Mononuclear cell (primary cell): ENCODE results near the gene TCF12. TPM values are rescaled to one million over a fixed set of nuclear protein-coding genes. Genes with fewer than 3 reads are reported as not detected.
"Not testable (repeated sequence)": the region's sequence is repeated elsewhere in the genome, so short reads cannot be mapped to it uniquely, and the experiment has no call there.

Experiments
- H3K27me3 ChIP-seq: 2 replicates; pipeline ENCODE4 v1.6.0; 2011; ENCODE audit warnings: low read length, control low read depth; ENCODE audit not compliant: insufficient read depth
- H3K4me1 ChIP-seq: 2 replicates; pipeline ENCODE4 v1.5.1; 2011; ENCODE audit warnings: mild to moderate bottlenecking, low read length, control low read depth; ENCODE audit not compliant: insufficient read depth
- H3K4me3 ChIP-seq: 2 replicates; pipeline ENCODE4 v1.5.1; 2011; ENCODE audit warnings: mild to moderate bottlenecking, low read length, moderate library complexity
- H3K9me3 ChIP-seq: 2 replicates; pipeline ENCODE4 v1.5.1; 2011; ENCODE audit warnings: low read depth, mild to moderate bottlenecking, control low read depth, low read length
- total RNA-seq: library from RNA; depleted of rRNA; stranded (reverse); fragments of >200 nt; gene quantifications from one replicate; pipeline ENCODE4 v1.2.3, GENCODE V29; 2012

The TCF12 gene
- total RNA-seq, 1 donor = 45.8 TPM

- Histone ChIP-seq H3K9me3 (no peaks in the 10 kb centered on the region), H3K4me3 (no peak overlapping the region), H3K27me3 (no peaks in the 10 kb centered on the region), H3K4me1 (peaks cover 14% of the 10 kb centered on the region)
These were observed 72.6 kb downstream of the TCF12 start for GRCh38 chr15:56991017-56991416.

DNA sequence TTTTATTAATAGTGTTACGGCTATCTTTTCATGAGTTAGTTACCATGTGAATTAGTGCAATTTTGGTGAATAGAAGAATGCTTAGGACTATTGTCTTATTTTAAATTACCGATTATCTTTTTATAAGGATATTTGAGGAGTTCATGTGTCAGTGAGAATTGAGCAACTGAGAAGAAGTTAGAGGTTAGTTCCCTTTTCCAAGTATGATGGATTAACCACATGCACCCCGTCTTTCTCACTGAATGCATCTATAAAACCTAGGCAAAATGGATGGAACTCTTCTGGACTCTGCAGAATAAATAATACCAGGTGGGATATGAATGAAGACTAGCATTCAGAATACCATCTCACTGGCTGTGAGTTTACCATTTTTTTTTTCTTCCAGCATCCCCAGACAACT, 74.3 kb downstream of the TCF12 start:
- Histone ChIP-seq H3K9me3 (no peaks in the 10 kb centered on the region), H3K4me1 (peaks cover 14% of the 10 kb centered on the region), H3K27me3 (no peaks in the 10 kb centered on the region), H3K4me3 (no peak overlapping the region)

- no peak overlapping the region for H3K4me3 ChIP-seq
- no peaks in the 10 kb centered on the region for H3K27me3 ChIP-seq
- no peaks in the 10 kb centered on the region for H3K9me3 ChIP-seq
- peaks cover 13% of the 10 kb centered on the region for H3K4me1 ChIP-seq
These were observed 75.8 kb downstream of the TCF12 start for GRCh38 chr15:56994280-56994679.

DNA sequence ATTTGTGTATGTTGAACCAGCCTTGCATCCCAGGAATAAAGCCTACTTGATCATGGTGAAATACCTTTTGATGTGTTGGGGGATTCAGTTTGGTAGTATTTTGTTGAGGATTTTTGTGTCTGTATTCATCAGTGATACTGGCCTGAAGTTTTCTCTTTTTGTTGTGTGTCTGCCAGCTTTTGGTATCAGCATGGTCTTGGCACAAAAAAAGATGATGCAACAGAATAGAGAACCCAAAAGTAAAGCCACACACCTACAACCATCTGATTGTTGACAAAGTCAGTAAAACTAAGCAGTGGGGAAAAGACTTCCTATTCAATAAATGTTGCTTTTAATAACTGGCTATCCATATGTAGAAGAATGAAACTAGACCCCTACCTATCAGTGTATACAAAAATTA, 77.6 kb downstream of the TCF12 start:
- no peak overlapping the region for H3K4me3 ChIP-seq
- no peaks in the 10 kb centered on the region for H3K9me3 ChIP-seq
- peaks cover 9% of the 10 kb centered on the region for H3K4me1 ChIP-seq
- H3K27me3 ChIP-seq = no peaks in the 10 kb centered on the region

DNA sequence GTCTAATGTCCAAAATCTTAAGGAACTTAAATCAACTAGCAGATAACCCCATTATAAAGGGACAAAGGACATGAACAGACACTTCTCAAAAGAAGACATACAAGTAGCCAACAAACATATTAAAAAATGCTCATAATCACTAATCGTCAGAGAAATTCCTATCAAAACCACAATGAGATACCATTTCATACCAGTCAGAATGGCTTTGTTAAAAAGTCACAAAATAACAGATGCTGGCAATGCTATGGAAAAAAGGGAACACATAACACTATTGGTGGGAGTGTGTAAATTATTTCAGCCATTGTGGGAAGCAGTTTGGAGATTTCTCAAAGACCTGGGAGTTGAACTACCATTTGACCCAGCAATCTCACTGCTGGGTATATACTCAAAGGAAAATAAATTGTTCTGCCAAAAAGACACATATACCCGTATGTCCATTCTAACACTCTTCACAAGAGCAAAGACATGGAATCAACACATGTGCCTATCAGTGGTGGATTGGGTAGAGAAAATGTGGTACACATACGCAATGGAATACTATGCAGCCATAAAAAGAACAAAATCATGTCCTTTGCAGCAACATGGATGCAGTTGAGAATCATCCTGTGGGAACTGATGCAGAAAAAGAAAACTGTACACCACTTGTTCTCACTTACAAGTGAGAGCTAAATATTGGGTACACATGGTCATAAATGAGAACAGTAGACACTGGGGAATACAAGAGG, 78.5 kb downstream of the TCF12 start:
- Histone ChIP-seq H3K9me3 (no peaks in the 10 kb centered on the region), H3K4me1 (peaks cover 9% of the 10 kb centered on the region), H3K4me3 (no peak overlapping the region), H3K27me3 (no peaks in the 10 kb centered on the region)

GRCh38 chr15:57003418-57003817, 85.0 kb downstream of the TCF12 start:
- H3K4me1 ChIP-seq = no peaks in the 10 kb centered on the region
- H3K27me3 ChIP-seq = no peaks in the 10 kb centered on the region
- H3K9me3 ChIP-seq = no peaks in the 10 kb centered on the region
- no peak overlapping the region for H3K4me3 ChIP-seq

GRCh38 chr15:57005244-57005643, 86.8 kb downstream of the TCF12 start:
- Histone ChIP-seq H3K4me1 (no peaks in the 10 kb centered on the region), H3K4me3 (no peak overlapping the region), H3K27me3 (no peaks in the 10 kb centered on the region), H3K9me3 (no peaks in the 10 kb centered on the region)

DNA sequence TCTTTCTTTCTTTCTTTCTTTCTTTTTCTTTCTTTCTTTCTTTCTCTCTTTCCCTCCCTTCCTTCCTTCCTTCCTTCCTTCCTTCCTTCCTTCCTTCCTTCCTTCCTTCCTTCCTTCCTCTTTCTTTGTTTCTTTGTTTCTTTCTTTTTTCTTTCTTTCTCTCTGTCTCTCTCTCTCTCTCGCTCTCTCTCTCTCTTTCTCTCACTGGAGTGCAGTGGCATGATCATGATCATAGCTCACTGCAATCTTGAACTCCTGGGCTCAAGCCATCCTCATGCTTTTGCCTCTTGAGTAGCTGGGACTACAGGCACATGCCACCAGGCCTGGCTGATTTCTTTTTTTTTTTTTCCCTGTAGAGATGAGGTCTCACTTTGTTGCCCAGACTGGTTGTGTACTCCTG, 89.4 kb downstream of the TCF12 start:
- not testable (repeated sequence) for H3K4me3 ChIP-seq, H3K9me3 ChIP-seq, H3K27me3 ChIP-seq, H3K4me1 ChIP-seq

DNA sequence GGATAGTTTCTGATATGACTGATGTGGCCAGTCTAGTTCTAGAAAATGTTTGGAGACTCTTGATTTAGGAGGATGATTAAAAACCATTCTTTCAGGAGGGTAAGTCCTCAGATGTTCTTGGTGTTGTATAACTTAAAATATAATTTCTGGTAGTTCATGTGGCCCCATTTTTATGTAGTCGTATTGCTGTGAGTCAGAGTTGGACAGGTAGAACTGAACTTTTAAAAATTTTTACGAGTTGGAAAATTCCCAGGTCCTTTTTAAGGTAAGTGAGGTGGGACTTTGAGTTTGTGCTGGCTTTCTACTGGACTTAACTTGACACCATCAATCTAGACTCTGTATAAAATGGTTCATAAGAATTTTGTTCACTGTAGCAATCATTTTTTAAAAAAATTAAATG, 92.3 kb downstream of the TCF12 start:
- H3K4me1 ChIP-seq = peaks cover 3% of the 10 kb centered on the region
- H3K4me3 ChIP-seq = no peak overlapping the region
- H3K27me3 ChIP-seq = no peaks in the 10 kb centered on the region
- no peaks in the 10 kb centered on the region for H3K9me3 ChIP-seq

GRCh38 chr15:57012556-57012955, 94.1 kb downstream of the TCF12 start:
- H3K9me3 ChIP-seq = no peaks in the 10 kb centered on the region
- no peak overlapping the region for H3K4me3 ChIP-seq
- H3K4me1 ChIP-seq = peaks cover 3% of the 10 kb centered on the region
- H3K27me3 ChIP-seq = no peaks in the 10 kb centered on the region

- not testable (repeated sequence) for H3K9me3 ChIP-seq, H3K27me3 ChIP-seq, H3K4me1 ChIP-seq, H3K4me3 ChIP-seq
These were observed 96.5 kb downstream of the TCF12 start for GRCh38 chr15:57014896-57015295.

DNA sequence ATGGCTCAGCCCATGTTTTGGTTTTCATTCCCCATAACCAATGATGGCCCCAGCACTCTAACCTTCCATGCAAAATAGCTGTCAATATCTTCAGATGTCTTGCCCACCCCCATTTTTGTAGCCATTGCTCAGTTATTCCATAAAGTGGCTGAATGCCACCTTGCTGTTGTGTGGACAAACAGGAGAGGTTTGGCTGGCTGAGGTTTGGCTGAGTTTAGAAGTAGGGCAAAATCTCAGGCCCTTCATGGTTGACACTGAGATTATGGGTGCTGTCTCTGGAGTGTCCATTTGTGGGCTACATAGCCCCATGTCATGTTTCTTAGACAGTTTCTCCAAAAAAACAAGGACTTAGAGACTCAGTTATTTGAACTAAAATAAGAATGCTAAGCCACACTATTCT, 96.9 kb downstream of the TCF12 start:
- Histone ChIP-seq H3K27me3 (no peaks in the 10 kb centered on the region), H3K9me3 (no peaks in the 10 kb centered on the region), H3K4me3 (no peak overlapping the region), H3K4me1 (peaks cover 3% of the 10 kb centered on the region)

DNA sequence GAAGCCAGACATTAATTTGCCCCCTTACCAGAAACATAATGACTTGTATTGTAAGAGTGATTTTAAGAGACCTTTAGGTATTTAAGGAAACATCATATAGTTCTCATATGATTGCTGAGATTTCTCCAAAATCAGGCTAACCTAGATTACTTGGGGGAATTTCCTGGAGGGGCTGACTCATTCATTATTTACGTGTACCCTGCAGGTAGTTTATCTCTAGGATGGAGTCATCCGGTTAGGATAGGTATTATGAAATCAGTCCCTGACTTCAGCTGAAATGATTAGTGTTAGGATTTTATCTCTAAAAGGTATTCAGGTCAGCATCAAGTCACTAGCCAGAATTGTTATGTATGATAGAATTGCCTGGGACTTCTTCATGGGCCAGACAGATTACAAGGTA, 97.5 kb downstream of the TCF12 start:
- H3K27me3 ChIP-seq = no peaks in the 10 kb centered on the region
- no peak overlapping the region for H3K4me3 ChIP-seq
- peaks cover 3% of the 10 kb centered on the region for H3K4me1 ChIP-seq
- H3K9me3 ChIP-seq = no peaks in the 10 kb centered on the region

- Histone ChIP-seq H3K4me3 (no peak overlapping the region), H3K4me1 (peaks cover 3% of the 10 kb centered on the region)
These were observed 98.6 kb downstream of the TCF12 start for GRCh38 chr15:57017024-57017423.

GRCh38 chr15:57018151-57018550, 99.7 kb downstream of the TCF12 start:
- Histone ChIP-seq H3K9me3 (no peaks in the 10 kb centered on the region), H3K4me3 (no peak overlapping the region), H3K27me3 (no peaks in the 10 kb centered on the region), H3K4me1 (no peaks in the 10 kb centered on the region)

More at GRCh38 chr15:57017024-57017423, 98.6 kb downstream of the TCF12 start:
- no peaks in the 10 kb centered on the region for H3K27me3 ChIP-seq
- H3K9me3 ChIP-seq = no peaks in the 10 kb centered on the region

DNA sequence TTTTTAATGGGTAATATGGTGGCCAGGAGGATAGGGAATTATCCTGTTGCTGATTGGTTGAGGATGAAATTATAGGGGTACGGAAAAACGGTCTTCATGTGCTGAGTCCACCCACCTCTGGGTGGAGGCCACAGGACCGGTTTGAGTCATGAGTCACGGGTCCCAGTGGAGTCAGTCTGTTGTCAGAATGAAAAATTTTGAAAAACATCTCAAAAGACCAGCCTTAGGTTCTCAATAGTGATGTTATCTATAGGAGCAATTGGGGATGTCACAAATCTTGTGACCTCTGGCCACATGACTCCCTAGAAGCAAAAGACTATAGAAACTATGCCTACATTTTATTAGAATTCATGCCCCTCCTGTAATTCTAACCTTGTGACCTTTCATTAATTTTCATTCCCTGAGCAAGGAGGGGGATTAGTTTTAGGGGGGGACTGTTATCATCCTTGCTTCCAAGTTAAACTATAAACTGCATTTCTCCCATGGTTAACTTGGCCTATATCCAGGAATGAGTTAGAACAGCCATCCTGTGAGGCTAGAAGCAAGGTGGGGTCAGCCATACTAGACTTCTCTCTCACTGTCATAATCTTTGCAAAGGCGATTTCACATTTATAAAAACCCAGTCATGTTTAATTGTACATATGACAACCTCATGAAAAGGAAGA, 101.2 kb downstream of the TCF12 start:
- Histone ChIP-seq H3K4me3 (no peak overlapping the region), H3K27me3 (no peaks in the 10 kb centered on the region), H3K4me1 (no peaks in the 10 kb centered on the region), H3K9me3 (no peaks in the 10 kb centered on the region)
